GM12801 (cell line): ENCODE results near the gene GORASP1.

ENCODE experiments used
- CTCF ChIP-seq: IDR thresholded peaks from one replicate; pipeline ENCODE4 v1.5.1; 2011; ENCODE audit warnings: control low read depth; ENCODE audit not compliant: insufficient read length; ENCODE audit errors: extremely low read depth

GORASP1 gene

GRCh38 chr3:39067286-39067685 lies 40.1 kb downstream of the GORASP1 start:
- no peak for TF ChIP-seq CTCF

GRCh38 chr3:39065197-39065596 lies 42.2 kb downstream of the GORASP1 start:
- no peak for TF ChIP-seq CTCF

- TF ChIP-seq CTCF: no peak
These were observed 42.8 kb downstream of the GORASP1 start for GRCh38 chr3:39064646-39065045.

GRCh38 chr3:39063143-39063542 lies 44.3 kb downstream of the GORASP1 start:
- TF ChIP-seq CTCF: no peak

- TF ChIP-seq CTCF: no peak
These were observed 45.2 kb downstream of the GORASP1 start for GRCh38 chr3:39062180-39062579.

- TF ChIP-seq CTCF: no peak
These were observed 51.3 kb downstream of the GORASP1 start for GRCh38 chr3:39056151-39056550.

GRCh38 chr3:39053696-39054095 lies 53.7 kb downstream of the GORASP1 start:
- no peak for TF ChIP-seq CTCF

- no peak for TF ChIP-seq CTCF
These were observed 54.8 kb downstream of the GORASP1 start for GRCh38 chr3:39052583-39052982.
